SU-DHL-6 (cell line): ENCODE data around the gene SRSF9.

Experiments used
- H2AFZ ChIP-seq: fragments of 200-600 bp; sonication (generic); 2 replicates; pipeline ENCODE4 v1.6.1; 2014; ENCODE audit warnings: low read depth, mild to moderate bottlenecking, moderate library complexity, mixed read lengths, antibody characterized with exemption, low read length; ENCODE audit not compliant: severe bottlenecking
- H3F3A ChIP-seq: fragments of 200-600 bp; shearing (Covaris generic); 2 replicates; pipeline ENCODE4 v1.6.0; 2016; ENCODE audit warnings: antibody characterized with exemption, mild to moderate bottlenecking; ENCODE audit not compliant: insufficient read depth
- H3K27ac ChIP-seq: fragments of 200-600 bp; sonication (generic); 2 replicates; pipeline ENCODE4 v1.5.1; 2016; ENCODE audit warnings: low read depth, mild to moderate bottlenecking, low read length, moderate library complexity, mixed read lengths
- H3K27me3 ChIP-seq: fragments of 200-600 bp; sonication (generic), shearing (Covaris generic); 2 replicates; pipeline ENCODE4 v1.6.0; 2014; ENCODE audit warnings: mild to moderate bottlenecking, low read length
- H3K36me3 ChIP-seq: fragments of 200-600 bp; sonication (generic); 2 replicates; pipeline ENCODE4 v1.6.1; 2014; ENCODE audit warnings: mild to moderate bottlenecking, low read length, mixed read lengths
- H3K4me2 ChIP-seq: fragments of 300-600, 200-600 bp; shearing (Covaris generic), sonication (generic); 2 replicates; pipeline ENCODE4 v1.6.0; 2014; ENCODE audit warnings: low read length, low read depth, mild to moderate bottlenecking; ENCODE audit not compliant: poor library complexity, severe bottlenecking
- H3K4me3 ChIP-seq: fragments of 200-600 bp; sonication (generic); 2 replicates; pipeline ENCODE4 v1.5.1; 2014; ENCODE audit warnings: antibody characterized with exemption, low read length, mild to moderate bottlenecking, mixed read lengths; ENCODE audit not compliant: insufficient read depth, poor library complexity, severe bottlenecking
- H3K79me2 ChIP-seq: fragments of 200-600 bp; sonication (generic); 2 replicates; pipeline ENCODE4 v1.6.1; 2014; ENCODE audit warnings: mild to moderate bottlenecking, low read length, moderate library complexity; ENCODE audit not compliant: insufficient read depth
- H3K9ac ChIP-seq: fragments of 200-600 bp; sonication (generic); 2 replicates; pipeline ENCODE4 v1.7.0; 2014; ENCODE audit warnings: mild to moderate bottlenecking, low read length
- H3K9me2 ChIP-seq: fragments of 200-600 bp; sonication (generic); replicated peaks from 2 replicates; pipeline ENCODE4 v1.6.1; 2014; ENCODE audit warnings: low read length; ENCODE audit not compliant: insufficient read depth
- H3K9me3 ChIP-seq: fragments of 200-600 bp; sonication (generic); 2 replicates; pipeline ENCODE4 v1.6.1; 2014; ENCODE audit warnings: low read length, mixed read lengths; ENCODE audit not compliant: insufficient read depth
- H4K20me1 ChIP-seq: fragments of 200-600 bp; sonication (generic); 2 replicates; pipeline ENCODE4 v1.6.1; 2014; ENCODE audit warnings: low read depth, mild to moderate bottlenecking, antibody characterized with exemption, low read length, moderate library complexity, mixed read lengths
- CTCF ChIP-seq: fragments of 200-600 bp; sonication (generic); IDR thresholded peaks from one replicate; pipeline ENCODE4 v1.5.1; 2017; ENCODE audit warnings: antibody characterized with exemption, mild to moderate bottlenecking, low read length, moderate library complexity; ENCODE audit not compliant: insufficient read depth, poor library complexity, severe bottlenecking
- EZH2phosphoT487 ChIP-seq: fragments of 200-600 bp; sonication (generic), shearing (Covaris generic); conservative IDR thresholded peaks from 2 replicates; pipeline ENCODE4 v1.6.1; 2018; ENCODE audit warnings: mild to moderate bottlenecking, antibody characterized with exemption, low read length, moderate library complexity, mixed read lengths

Gene SRSF9

DNA sequence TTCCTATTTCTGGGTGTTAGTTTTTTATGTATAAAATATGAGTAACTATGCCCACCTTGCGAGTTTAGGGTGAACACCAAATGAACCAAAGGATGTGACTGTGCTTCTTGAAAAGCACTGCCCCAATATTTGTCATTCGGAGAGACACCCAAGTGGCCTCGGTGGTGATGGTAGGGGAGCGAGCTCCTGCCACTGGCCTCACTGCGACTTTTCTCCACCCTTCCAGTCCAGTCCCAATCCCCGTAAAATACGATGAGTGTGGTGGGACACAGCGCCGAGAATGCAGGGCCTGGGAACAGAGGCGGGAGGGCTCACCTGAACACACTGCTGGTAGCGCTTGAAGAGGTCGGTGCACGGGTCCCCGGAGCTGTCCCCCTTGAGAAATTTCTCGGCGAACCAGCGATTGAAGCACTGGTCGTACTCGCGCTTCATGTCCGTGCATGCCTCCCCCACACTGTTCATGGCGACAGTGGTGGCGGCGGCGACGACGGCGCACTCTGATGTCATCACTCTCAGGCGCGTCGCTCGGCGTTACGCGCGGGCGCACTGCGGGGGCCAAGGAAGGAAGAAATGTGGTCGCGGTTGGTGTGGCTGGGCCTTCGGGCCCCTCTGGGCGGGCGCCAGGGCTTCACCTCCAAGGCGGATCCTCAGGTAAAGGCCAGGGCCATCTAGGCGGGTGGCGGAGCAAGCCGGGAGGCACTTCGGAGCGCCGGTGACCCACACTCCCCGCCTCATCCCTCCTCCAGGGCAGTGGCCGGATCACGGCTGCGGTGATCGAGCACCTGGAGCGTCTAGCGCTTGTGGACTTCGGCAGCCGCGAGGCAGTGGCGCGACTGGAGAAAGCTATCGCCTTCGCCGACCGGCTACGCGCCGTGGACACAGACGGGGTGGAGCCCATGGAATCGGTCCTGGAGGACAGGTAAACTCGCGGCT lies 23.4 kb downstream of the SRSF9 start, which contains the start of the genes GATC and TRIAP1:
TSS of gene GATC (plus strand) at position 534 of the 933 bp plus-strand sequence. CDS start at position 571, 37 bp downstream.
TSS of gene TRIAP1 (minus strand) at position 474 of the 933 bp plus-strand sequence. CDS start at position 462, 12 bp downstream.
- Histone ChIP-seq H3K9me2 (no peaks in the 10 kb centered on the region), H3K27me3 (no peaks in the 10 kb centered on the region), H3K27ac (peak within 1 kb of the TSS; percentile 74), H3K79me2 (peaks cover 51% of the 10 kb centered on the region), H2AFZ (peak within 1 kb of the TSS; percentile 72), H3K4me2 (peak within 1 kb of the TSS; percentile 78), H4K20me1 (no peaks in the 10 kb centered on the region), H3K4me3 (peak within 1 kb of the TSS; percentile 91), H3F3A (peaks cover 18% of the 10 kb centered on the region), H3K9ac (peak within 1 kb of the TSS; percentile 90), H3K36me3 (0 out of 2 replicates have a peak, but pooled peaks cover 4% of the 10 kb centered on the region), H3K9me3 (no peaks in the 10 kb centered on the region)
- TF ChIP-seq CTCF, result no peak
- TF ChIP-seq EZH2phosphoT487, result no peak

- peaks cover 55% of the 10 kb centered on the region for H3K79me2 ChIP-seq
- no peaks in the 10 kb centered on the region for H3K9me3 ChIP-seq
- no peaks in the 10 kb centered on the region for H4K20me1 ChIP-seq
- H3K4me3 ChIP-seq, result no peak overlapping the region
- no peaks in the 10 kb centered on the region for H3K27me3 ChIP-seq
- no peak overlapping the region for H3K27ac ChIP-seq
- H2AFZ ChIP-seq, result no peak overlapping the region
- H3K9me2 ChIP-seq, result no peaks in the 10 kb centered on the region
- peak overlapping the region; percentile 90; the same call in 1 of the 2 replicates for H3K9ac ChIP-seq
- no peaks in the 10 kb centered on the region for H3K36me3 ChIP-seq
- H3K4me2 ChIP-seq, result peak overlapping the region; percentile 78
- peaks cover 13% of the 10 kb centered on the region for H3F3A ChIP-seq
- TF ChIP-seq CTCF (no peak), EZH2phosphoT487 (no peak)
These were observed 24.9 kb downstream of the SRSF9 start for GRCh38 chr12:120444676-120445075.

DNA sequence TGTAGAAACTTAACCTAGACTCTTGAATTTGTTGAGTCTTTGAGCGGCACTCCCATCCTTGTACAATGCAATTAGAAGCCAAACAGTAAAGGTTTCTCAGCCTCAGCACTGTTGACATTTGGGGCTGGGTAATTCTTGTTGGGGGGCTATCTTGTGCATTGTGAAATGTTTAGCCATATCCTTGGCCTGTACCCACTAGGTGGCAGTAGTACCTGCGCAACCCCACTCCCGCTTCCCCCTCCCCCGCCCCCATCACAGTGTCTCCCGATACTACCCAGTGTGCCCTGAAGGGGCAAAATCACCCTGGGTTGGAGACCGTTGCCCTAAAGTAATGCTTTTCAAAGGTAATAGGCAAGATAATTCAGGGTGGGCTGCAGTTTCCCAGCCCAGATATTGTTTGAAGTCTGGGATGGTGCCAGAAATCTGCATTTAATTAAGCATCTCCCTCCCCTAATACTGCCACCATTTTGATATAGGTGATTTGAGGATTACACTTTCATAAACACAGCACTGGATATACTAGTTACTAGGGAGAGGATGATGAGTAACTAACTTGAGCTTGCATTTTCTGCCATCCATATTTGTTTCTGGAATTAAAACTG lies 29.8 kb downstream of the SRSF9 start:
- Histone ChIP-seq H4K20me1 (0 out of 2 replicates have a peak, but pooled peaks cover 5% of the 10 kb centered on the region), H3F3A (peaks cover 17% of the 10 kb centered on the region), H3K79me2 (peaks cover 28% of the 10 kb centered on the region), H3K9me2 (no peaks in the 10 kb centered on the region), H3K9ac (peak overlapping the region; percentile 26; the same call in 1 of the 2 replicates), H3K27ac (no peak overlapping the region), H3K36me3 (no peaks in the 10 kb centered on the region), H2AFZ (no peak overlapping the region), H3K4me2 (peak overlapping the region; percentile 78), H3K27me3 (no peaks in the 10 kb centered on the region), H3K9me3 (no peaks in the 10 kb centered on the region), H3K4me3 (no peak overlapping the region)
- TF ChIP-seq EZH2phosphoT487 (no peak), CTCF (peak; percentile 67)
